HepG2 (cell line): ENCODE data around the gene FAM24B. TPM values are rescaled to one million over a fixed set of nuclear protein-coding genes. Genes with fewer than 3 reads are reported as not detected.

Source experiments
- CENPT ChIP-seq: sonication (generic); formaldehyde crosslinking; IDR thresholded peaks from 2 replicates; pipeline ENCODE4 v1.8.0; 2022; ENCODE audit warnings: low read depth, mild to moderate bottlenecking, moderate library complexity, missing genetic modification reagents
- CSRNP1 ChIP-seq: sonication (generic); formaldehyde crosslinking; IDR thresholded peaks from 2 replicates; pipeline ENCODE4 v1.8.1; 2023; ENCODE audit warnings: mild to moderate bottlenecking, missing genetic modification reagents
- EED ChIP-seq: sonication (generic); formaldehyde crosslinking; IDR thresholded peaks from 2 replicates; pipeline ENCODE4 v1.5.0; 2020; ENCODE audit warnings: mild to moderate bottlenecking, missing genetic modification reagents
- HNF1B ChIP-seq: sonication (generic); formaldehyde crosslinking; IDR thresholded peaks from 2 replicates; pipeline ENCODE4 v1.5.1; 2020; ENCODE audit warnings: mild to moderate bottlenecking, moderate library complexity, missing genetic modification reagents
- HNF4A ChIP-seq: sonication (generic); formaldehyde crosslinking; IDR thresholded peaks from 2 replicates; pipeline ENCODE4 v1.4.0; 2020; ENCODE audit warnings: missing genetic modification reagents
- HNRNPL ChIP-seq: fragments of 200-400 bp; formaldehyde crosslinking; IDR thresholded peaks from 2 replicates; pipeline ENCODE4 v1.6.1; 2017; ENCODE audit warnings: mild to moderate bottlenecking, low read depth, low read length
- KDM4B ChIP-seq: sonication (generic); formaldehyde crosslinking; IDR thresholded peaks from 2 replicates; pipeline ENCODE4 v1.4.0; 2020; ENCODE audit warnings: missing genetic modification reagents
- NFKBIZ ChIP-seq: IDR thresholded peaks from 2 replicates; pipeline ENCODE4 v1.6.1; 2018; ENCODE audit warnings: missing genetic modification reagents, missing compliant biosample characterization
- RCOR2 ChIP-seq: IDR thresholded peaks from 2 replicates; pipeline ENCODE4 v1.6.1; 2016; ENCODE audit warnings: missing biosample characterization, missing genetic modification reagents
- SATB2 ChIP-seq: sonication (generic); formaldehyde crosslinking; IDR thresholded peaks from 2 replicates; pipeline ENCODE4 v1.5.0; 2020; ENCODE audit warnings: missing genetic modification reagents
- SIX4 ChIP-seq: sonication (generic); formaldehyde crosslinking; IDR thresholded peaks from 2 replicates; pipeline ENCODE4 v1.4.0; 2020; ENCODE audit warnings: missing genetic modification reagents
- SP1 ChIP-seq, 2 experiments: fragments of 450-650 bp in 1 of 2; sonication (generic) in 1 of 2; formaldehyde crosslinking in 1 of 2; IDR thresholded peaks; 2 replicates each; pipeline versions ENCODE4 v1.4.0 to v1.6.1; 2016 to 2020; ENCODE audit warnings: missing genetic modification reagents in 1 of 2
- TEAD2 ChIP-seq: sonication (generic); formaldehyde crosslinking; IDR thresholded peaks from 2 replicates; pipeline ENCODE4 v1.9.0; 2021; ENCODE audit warnings: missing genetic modification reagents
- ZBTB2 ChIP-seq: sonication (generic); formaldehyde crosslinking; IDR thresholded peaks from 2 replicates; pipeline ENCODE4 v1.8.0; 2022; ENCODE audit warnings: low read depth, missing genetic modification reagents
- ZNF121 ChIP-seq: sonication (generic); formaldehyde crosslinking; IDR thresholded peaks from 2 replicates; pipeline ENCODE4 v1.5.0; 2020; ENCODE audit warnings: mild to moderate bottlenecking, missing genetic modification reagents
- ZNF205 ChIP-seq: IDR thresholded peaks from 2 replicates; pipeline ENCODE4 v1.6.1; 2018; ENCODE audit warnings: missing biosample characterization, missing genetic modification reagents
- ZNF253 ChIP-seq: sonication (generic); formaldehyde crosslinking; IDR thresholded peaks from 2 replicates; pipeline ENCODE4 v1.8.0; 2022; ENCODE audit warnings: mild to moderate bottlenecking, missing genetic modification reagents, borderline replicate concordance
- ZNF276 ChIP-seq: sonication (generic); formaldehyde crosslinking; IDR thresholded peaks from 2 replicates; pipeline ENCODE4 v1.4.0; 2020; ENCODE audit warnings: mild to moderate bottlenecking, low read depth, missing genetic modification reagents
- ZNF367 ChIP-seq: sonication (generic); formaldehyde crosslinking; IDR thresholded peaks from 2 replicates; pipeline ENCODE4 v1.4.0; 2020; ENCODE audit warnings: missing genetic modification reagents, borderline replicate concordance
- ZNF430 ChIP-seq: sonication (generic); formaldehyde crosslinking; IDR thresholded peaks from 2 replicates; pipeline ENCODE4 v1.9.0; 2021; ENCODE audit warnings: mild to moderate bottlenecking, missing genetic modification reagents
- ZNF432 ChIP-seq: sonication (generic); formaldehyde crosslinking; IDR thresholded peaks from 2 replicates; pipeline ENCODE4 v1.5.0; 2020; ENCODE audit warnings: missing genetic modification reagents, mild to moderate bottlenecking, borderline replicate concordance
- ZNF547 ChIP-seq: sonication (generic); formaldehyde crosslinking; IDR thresholded peaks from 2 replicates; pipeline ENCODE4 v1.5.1; 2020; ENCODE audit warnings: mild to moderate bottlenecking, missing genetic modification reagents
- ZNF709 ChIP-seq: sonication (generic); formaldehyde crosslinking; IDR thresholded peaks from 2 replicates; pipeline ENCODE4 v1.5.0; 2020; ENCODE audit warnings: mild to moderate bottlenecking, missing genetic modification reagents
- ZNF724P ChIP-seq: sonication (generic); formaldehyde crosslinking; IDR thresholded peaks from 2 replicates; pipeline ENCODE4 v1.8.0; 2022; ENCODE audit warnings: missing genetic modification reagents, borderline replicate concordance
- ZNF83 ChIP-seq: sonication (generic); formaldehyde crosslinking; IDR thresholded peaks from 2 replicates; pipeline ENCODE4 v1.4.0; 2020; ENCODE audit warnings: missing genetic modification reagents, mild to moderate bottlenecking, borderline replicate concordance
- polyA plus RNA-seq, 8 experiments: library from polyadenylated mRNA; depleted of rRNA in 3 of 8; stranded (reverse) in 7 of 8; unstranded in 1 of 8; fragments of >200 nt; fragmentation: Illumina TruSeq in 4 of 8; extraction: Trizol in 4 of 8; gene quantifications; 2 replicates each; pipeline versions ENCODE4 v1.2.1 to v1.2.3, GENCODE V29; 2011 to 2016; ENCODE audit warnings: low read depth in 4 of 8, missing spikeins in 1 of 8, mixed read lengths in 1 of 8; ENCODE audit not compliant: insufficient read depth in 1 of 8
- total RNA-seq, 5 experiments: library from RNA; depleted of rRNA; stranded (reverse); fragments of >200 nt; fragmentation: Illumina TruSeq; extraction: Trizol; gene quantifications; 2 replicates each; pipeline ENCODE4 v1.2.3, GENCODE V29; 2016; ENCODE audit warnings: low read depth in 1 of 5

The FAM24B gene
- total and polyA plus RNA-seq, 2 of the 13 experiments (the other 11 are each of a cell fraction or from before 2014, with no cell fraction given): 1.9 to 3.0 TPM

GRCh38 chr10:122911889-122912484 is 32.6 kb upstream of the FAM24B start (continued):
- TF ChIP-seq HNF1B (CRISPR knock-in tag) (peak; percentile 94), HNRNPL (no peak), SATB2 (peak; percentile 100), RCOR2 (CRISPR knock-in tag) (peak; percentile 94), NFKBIZ (peak; percentile 100), TEAD2 (CRISPR knock-in tag) (peak; percentile 100), ZNF432 (CRISPR knock-in tag) (peak; percentile 98), SP1 (IDR thresholded peaks at IDR 0.05) (no peak), SP1 (CRISPR knock-in tag; IDR thresholded peaks at IDR 0.05) (peak; percentile 94), KDM4B (CRISPR knock-in tag) (peak; percentile 100), ZBTB2 (CRISPR knock-in tag) (peak; percentile 97), ZNF367 (CRISPR knock-in tag) (peak; percentile 100), ZNF547 (CRISPR knock-in tag) (peak; percentile 100), EED (CRISPR knock-in tag) (peak; percentile 100), ZNF724P (CRISPR knock-in tag) (peak; percentile 99), CENPT (CRISPR knock-in tag) (peak; percentile 99), HNF4A (CRISPR knock-in tag) (peak; percentile 50), ZNF121 (peak; percentile 84; the same call in 1 of the 2 replicates), ZNF205 (CRISPR knock-in tag) (peak; percentile 99), ZNF276 (CRISPR knock-in tag) (peak; percentile 99), ZNF83 (CRISPR knock-in tag) (peak; percentile 100), ZNF709 (CRISPR knock-in tag) (peak; percentile 100), ZNF253 (peak; percentile 99), CSRNP1 (CRISPR knock-in tag) (peak; percentile 98; the same call in 1 of the 2 replicates), SIX4 (CRISPR knock-in tag) (peak; percentile 99), ZNF430 (peak; percentile 100)
